DOHH2 (cell line): ENCODE results near the gene CUBN.

Source experiments
- CTCF ChIP-seq: fragments of 200-600 bp; sonication (generic); IDR thresholded peaks from one replicate; pipeline ENCODE4 v1.5.1; 2014; ENCODE audit warnings: antibody characterized with exemption, mild to moderate bottlenecking, low read depth, low read length; ENCODE audit not compliant: poor library complexity, severe bottlenecking
- EZH2phosphoT487 ChIP-seq: fragments of 200-600 bp; sonication (generic); IDR thresholded peaks from 2 replicates; pipeline ENCODE4 v1.6.1; 2017; ENCODE audit warnings: borderline replicate concordance, mild to moderate bottlenecking, antibody characterized with exemption, low read length, moderate library complexity, mixed read lengths

GRCh38 chr10:16910793-16911164 is 218.8 kb downstream of the CUBN start:
- TF ChIP-seq CTCF (no peak), EZH2phosphoT487 (no peak)
